Kidney (tissue), 14 donors: Measurements from ENCODE around the gene U2AF2. TPM values are rescaled to one million over a fixed set of nuclear protein-coding genes. Genes with fewer than 3 reads are reported as not detected.

Experiments used
- DNase-seq, 5 donors: peaks; one replicate each; pipeline ENCODE4 v3.0.0-alpha.2; 2013 to 2020
- FAIRE-seq: peaks from 2 replicates; lab custom pipeline; 2012; peaks lifted over from hg19 to GRCh38; lab: Jason Lieb, UNC
- H3K27ac ChIP-seq, 2 donors: one replicate each; pipeline ENCODE4 v1.7.0; 2013; ENCODE audit warnings: low read depth in 2 of 2, low read length in 2 of 2, inconsistent platforms in 1 of 2
- H3K27me3 ChIP-seq: one replicate; pipeline ENCODE4 v1.7.1; 2013; ENCODE audit warnings: low read length, inconsistent platforms; ENCODE audit not compliant: control insufficient read depth, insufficient read depth
- H3K36me3 ChIP-seq, 3 donors: one replicate each; pipeline versions ENCODE4 v1.7.0 to v1.7.1; 2013; ENCODE audit warnings: low read length in 3 of 3, control low read depth in 1 of 3, inconsistent platforms in 1 of 3; ENCODE audit not compliant: insufficient read depth in 3 of 3, control insufficient read depth in 2 of 3
- H3K4me1 ChIP-seq, 3 donors: one replicate each; pipeline versions ENCODE4 v1.7.0 to v1.7.1; 2013; ENCODE audit warnings: low read length in 3 of 3, inconsistent platforms in 1 of 3, low read depth in 1 of 3; ENCODE audit not compliant: control insufficient read depth in 2 of 3, insufficient read depth in 2 of 3
- H3K4me3 ChIP-seq, 3 donors: one replicate each; pipeline versions ENCODE4 v1.7.0 to v1.8.1; 2013; ENCODE audit warnings: low read length in 3 of 3, control low read depth in 1 of 3, inconsistent platforms in 1 of 3
- H3K9ac ChIP-seq, 3 donors: one replicate each; pipeline versions ENCODE4 v1.7.0 to v1.7.1; 2013; ENCODE audit warnings: low read length in 3 of 3, control low read depth in 1 of 3, inconsistent platforms in 1 of 3
- H3K9me3 ChIP-seq, 3 donors: one replicate each; pipeline versions ENCODE4 v1.7.0 to v1.7.1; 2013; ENCODE audit warnings: low read length in 3 of 3, control low read depth in 1 of 3, inconsistent platforms in 1 of 3; ENCODE audit not compliant: control insufficient read depth in 2 of 3, insufficient read depth in 1 of 3
- CTCF ChIP-seq: IDR thresholded peaks from 3 replicates; pipeline ENCODE4 v1.5.1; 2012; ENCODE audit warnings: mild to moderate bottlenecking, moderate library complexity, borderline replicate concordance; ENCODE audit not compliant: insufficient read depth; ENCODE audit errors: extremely low read depth
- intact Hi-C: fragments of 100-400 bp; cut with DNase I; formaldehyde crosslinking; loops from one replicate; pipeline ENCODE4 v1.11.1; 2022
- polyA plus RNA-seq: library from polyadenylated mRNA; stranded (reverse); fragments of 350-450 nt; fragmentation: Illumina TruSeq; extraction: RNeasy Lipid Tissue Mini Kit (QIAGEN cat#74804); gene quantifications from one replicate; pipeline ENCODE4 v1.2.3, GENCODE V29; 2014; ENCODE audit warnings: low read depth, low replicate concordance; ENCODE audit not compliant: insufficient read depth
- total RNA-seq: library from RNA; stranded (reverse); fragmentation: NEBNext Ultra II Directional; extraction: Animal tissue kit (Norgen Biotek cat#: 25700); gene quantifications from one replicate; pipeline ENCODE4 v1.2.1, GENCODE V29; 2021
- donor health status: control.
- donor health status: control.
- donor health status: control.
- donor health status: control.
- donor health status: control.
- donor health status: DM: yes; HTN: yes; CAD: no.
- donor health status: Normal renal cell carcinoma (clear cell type).

Gene U2AF2
- total and polyA plus RNA-seq, 2 donors from 2014 or later: 54.8 to 161 TPM

- Histone ChIP-seq H3K36me3 (no peaks in the 10 kb centered on the region), H3K27me3 (no peaks in the 10 kb centered on the region), H3K27ac (peak within 1 kb of the TSS; percentile 72 to 74), H3K4me3 (peak within 1 kb of the TSS; percentile 53 to 82 (median 79)), H3K9ac (peak within 1 kb of the TSS; percentile 30 to 84 (median 69)), H3K4me1 (peaks cover 0 to 41% (median 4%) of the 10 kb centered on the region in 3 donors), H3K9me3 (no peaks in the 10 kb centered on the region)
- intact Hi-C loops: no loop called here
- FAIRE-seq: no peak
- no peak for TF ChIP-seq CTCF
- peak; percentile 73 to 94 (median 84) for DNase-seq
Measured at GRCh38 chr19:55643003-55643886, 11.6 kb upstream of the U2AF2 start, which contains the start of gene ZNF581. Gene ZNF581 (plus strand): TSS chr19:55643649. CDS start chr19:55644572, 923 bp downstream.

- intact Hi-C loops: no loop called here
- Histone ChIP-seq H3K36me3 (no peaks in the 10 kb centered on the region), H3K9me3 (no peaks in the 10 kb centered on the region), H3K4me3 (peak overlapping the region; percentile 53 to 79 (median 72)), H3K27me3 (no peaks in the 10 kb centered on the region), H3K4me1 (peaks cover 0 to 45% (median 4%) of the 10 kb centered on the region in 3 donors), H3K9ac (peak overlapping the region; percentile 30 to 71 (median 69)), H3K27ac (peak overlapping the region in 1 of 2 donors; percentile 72)
- TF ChIP-seq CTCF: no peak
- no peak for DNase-seq
- FAIRE-seq: no peak
Measured at GRCh38 chr19:55643887-55644176, 11.0 kb upstream of the U2AF2 start.

GRCh38 chr19:55644191-55644833, 10.5 kb upstream of the U2AF2 start:
- Histone ChIP-seq H3K4me1 (peaks cover 0 to 47% (median 4%) of the 10 kb centered on the region in 3 donors), H3K9me3 (no peaks in the 10 kb centered on the region), H3K9ac (peak overlapping the region in 2 of 3 donors; percentile 30 to 71), H3K27ac (peak overlapping the region in 1 of 2 donors; percentile 72), H3K36me3 (no peaks in the 10 kb centered on the region), H3K4me3 (peak overlapping the region; percentile 53 to 79 (median 72)), H3K27me3 (no peaks in the 10 kb centered on the region)
- no peak for TF ChIP-seq CTCF
- DNase-seq: peak in 1 of 5 donors; percentile 74
- intact Hi-C loops: no loop called here
- FAIRE-seq: no peak
